ENCODE measurements around the gene TMEM147.

TMEM147 gene

GRCh38 chr19:35566738-35567137, 21.3 kb downstream of the TMEM147 start:
- TF ChIP-seq CTCF (IDR thresholded peaks at IDR 0.05; ENCODE audit: extremely low read depth, missing control alignments) = no peak
- DNase-seq (ENCODE audit: low spot score) = no peak

GRCh38 chr19:35569281-35569781, 23.9 kb downstream of the TMEM147 start:
- no peak for TF ChIP-seq CTCF (IDR thresholded peaks at IDR 0.05; ENCODE audit: extremely low read depth, missing control alignments)
- DNase-seq (ENCODE audit: low spot score) = no peak

GRCh38 chr19:35571406-35571965, 26.1 kb downstream of the TMEM147 start:
- no peak for TF ChIP-seq CTCF (IDR thresholded peaks at IDR 0.05; ENCODE audit: extremely low read depth, missing control alignments)

GRCh38 chr19:35577918-35578317, 32.5 kb downstream of the TMEM147 start:
- no peak for TF ChIP-seq CTCF (IDR thresholded peaks at IDR 0.05; ENCODE audit: extremely low read depth, missing control alignments)
- DNase-seq (ENCODE audit: low spot score) = no peak

More at GRCh38 chr19:35571406-35571965, 26.1 kb downstream of the TMEM147 start:
- DNase-seq (ENCODE audit: low spot score) = no peak

- no peak for DNase-seq (ENCODE audit: low spot score)
- TF ChIP-seq CTCF (IDR thresholded peaks at IDR 0.05; ENCODE audit: extremely low read depth, missing control alignments) = no peak
Observed at GRCh38 chr19:35578707-35579106, 33.3 kb downstream of the TMEM147 start.

GRCh38 chr19:35582760-35583159, 37.3 kb downstream of the TMEM147 start:
- DNase-seq (ENCODE audit: low spot score) = no peak
- no peak for TF ChIP-seq CTCF (IDR thresholded peaks at IDR 0.05; ENCODE audit: extremely low read depth, missing control alignments)

- no peak for DNase-seq (ENCODE audit: low spot score)
- no peak for TF ChIP-seq CTCF (IDR thresholded peaks at IDR 0.05; ENCODE audit: extremely low read depth, missing control alignments)
Observed at GRCh38 chr19:35585848-35586247, 40.4 kb downstream of the TMEM147 start, which contains the start of gene PMIS2. TSS of gene PMIS2 (plus strand) at chr19:35586173. CDS start at chr19:35586260, 87 bp downstream.

All from GM20000 (cell line).